ENCODE data around the gene GRM8.

The GRM8 gene

DNA sequence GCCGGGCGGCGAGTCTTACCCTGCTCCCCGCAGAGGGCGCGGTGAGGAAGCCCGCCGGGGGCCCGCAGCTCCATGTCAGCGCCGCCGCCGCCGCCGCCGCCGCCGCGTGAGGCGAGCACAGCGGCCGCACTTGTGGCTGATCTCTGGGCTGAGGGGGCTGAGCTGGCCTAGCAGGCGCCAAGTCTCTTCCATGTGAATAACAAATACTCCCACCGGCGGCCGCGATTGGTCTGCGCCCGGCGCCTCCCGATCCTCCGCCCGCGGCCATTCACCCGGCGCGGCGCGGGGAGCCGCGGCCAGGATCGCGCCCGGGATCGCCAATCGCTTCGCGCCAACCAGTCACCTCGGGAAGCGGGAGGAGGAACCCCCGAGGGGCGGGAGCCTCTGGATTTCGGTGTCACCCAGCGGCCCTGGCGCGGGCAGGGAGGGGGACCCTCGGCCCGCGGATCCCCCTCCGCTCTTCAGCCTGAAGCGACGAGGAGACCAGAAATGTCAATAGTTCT, at the start of gene GRM8:
Gene GRM8 (minus strand): TSS at position 164 of the 503 bp plus-strand sequence.
- peak; percentile 87 for DNase-seq

DNA sequence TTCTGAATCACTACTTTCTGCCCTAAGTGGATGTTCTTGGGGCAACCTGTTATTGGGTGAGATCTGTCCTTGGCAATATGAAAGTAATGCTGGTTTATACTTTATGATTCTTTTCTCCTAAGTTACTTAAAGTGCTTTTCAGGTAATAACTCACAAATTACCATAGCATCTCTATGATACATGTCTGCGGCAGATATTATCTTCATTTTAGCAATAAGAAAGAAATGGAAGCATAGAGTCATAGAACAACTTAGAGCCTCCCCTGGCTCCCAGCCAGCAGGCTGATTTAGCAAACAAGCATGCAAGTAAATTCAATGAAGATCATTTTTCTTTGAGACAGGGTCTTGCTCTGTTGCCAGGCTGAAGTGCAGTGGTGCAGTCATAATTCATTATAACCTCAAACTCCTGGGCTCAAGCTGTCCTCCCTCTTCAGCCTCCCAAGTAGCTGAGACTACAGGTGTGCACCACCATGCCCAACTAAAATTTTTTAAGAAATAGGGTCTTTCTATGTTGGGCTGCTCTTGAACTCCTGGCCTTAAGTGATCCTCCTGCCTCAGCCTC, 38.1 kb upstream of the GRM8 start:
- peak; percentile 41 for DNase-seq

GRCh38 chr7:127290116-127290655, 37.4 kb upstream of the GRM8 start:
- peak; percentile 41 for DNase-seq

DNA sequence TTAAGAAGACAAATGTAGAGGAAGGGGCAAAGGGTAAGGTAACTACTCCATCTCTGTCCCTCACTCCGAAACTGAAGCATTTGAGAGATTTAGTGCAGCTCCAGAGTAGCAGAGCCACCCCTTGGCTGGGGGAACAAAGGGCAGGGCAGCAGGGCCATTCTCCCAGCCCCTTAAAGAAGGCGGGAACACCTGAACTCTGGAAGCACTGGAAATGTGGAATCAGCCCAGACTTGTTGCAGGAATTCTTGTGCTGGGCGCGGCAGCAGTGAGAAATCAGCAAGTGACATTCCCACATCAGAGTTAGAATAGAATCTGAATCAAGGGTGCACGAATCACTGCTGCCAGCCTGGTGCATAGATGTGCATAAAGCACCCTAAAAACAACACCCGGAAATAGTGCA, 34.4 kb upstream of the GRM8 start:
- DNase-seq = no peak

- no peak for DNase-seq
Observed at GRCh38 chr7:127270093-127270492, 17.4 kb upstream of the GRM8 start.

GRCh38 chr7:127266047-127266446, 13.3 kb upstream of the GRM8 start:
- DNase-seq = no peak

DNA sequence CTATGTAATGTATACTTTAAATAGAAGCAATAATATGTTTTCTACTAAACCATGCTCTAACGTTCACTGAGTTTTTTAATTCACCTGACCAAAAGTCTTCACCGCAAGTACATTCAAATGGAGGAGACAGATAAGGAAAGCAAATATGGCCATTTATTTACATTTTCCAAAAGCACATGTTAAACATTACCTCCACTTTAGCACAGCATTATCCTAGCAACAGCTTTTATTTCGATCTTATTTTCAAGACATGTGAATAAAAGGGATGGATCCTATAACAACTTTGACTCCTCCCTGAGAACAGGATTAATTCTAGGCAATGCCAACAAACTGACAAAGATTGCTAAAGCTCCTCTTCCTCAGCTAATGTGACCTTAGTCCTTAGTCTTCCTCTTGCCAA, 11.5 kb upstream of the GRM8 start:
- DNase-seq = no peak

GRCh38 chr7:127258111-127258510, 5.4 kb upstream of the GRM8 start:
- no peak for DNase-seq

DNA sequence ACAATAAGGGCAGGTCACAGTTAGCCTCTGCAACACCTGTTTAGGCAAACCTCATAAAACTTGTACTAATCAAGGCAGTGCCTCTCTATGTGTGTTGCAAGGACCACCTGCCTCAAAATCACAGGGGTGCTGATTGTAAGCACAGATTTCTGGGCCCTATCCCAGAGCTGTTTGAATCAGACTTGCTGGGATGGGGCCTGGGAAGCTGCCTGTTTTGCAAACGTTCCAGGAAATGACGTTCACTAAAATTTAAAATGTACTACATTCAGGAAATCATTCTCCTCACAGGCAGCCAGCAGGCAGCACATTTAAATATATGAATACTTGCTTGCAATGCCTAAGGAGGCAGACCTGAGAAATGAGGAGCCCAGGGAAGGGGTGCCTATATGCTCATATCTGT, 4.3 kb upstream of the GRM8 start:
- no peak for DNase-seq

DNA sequence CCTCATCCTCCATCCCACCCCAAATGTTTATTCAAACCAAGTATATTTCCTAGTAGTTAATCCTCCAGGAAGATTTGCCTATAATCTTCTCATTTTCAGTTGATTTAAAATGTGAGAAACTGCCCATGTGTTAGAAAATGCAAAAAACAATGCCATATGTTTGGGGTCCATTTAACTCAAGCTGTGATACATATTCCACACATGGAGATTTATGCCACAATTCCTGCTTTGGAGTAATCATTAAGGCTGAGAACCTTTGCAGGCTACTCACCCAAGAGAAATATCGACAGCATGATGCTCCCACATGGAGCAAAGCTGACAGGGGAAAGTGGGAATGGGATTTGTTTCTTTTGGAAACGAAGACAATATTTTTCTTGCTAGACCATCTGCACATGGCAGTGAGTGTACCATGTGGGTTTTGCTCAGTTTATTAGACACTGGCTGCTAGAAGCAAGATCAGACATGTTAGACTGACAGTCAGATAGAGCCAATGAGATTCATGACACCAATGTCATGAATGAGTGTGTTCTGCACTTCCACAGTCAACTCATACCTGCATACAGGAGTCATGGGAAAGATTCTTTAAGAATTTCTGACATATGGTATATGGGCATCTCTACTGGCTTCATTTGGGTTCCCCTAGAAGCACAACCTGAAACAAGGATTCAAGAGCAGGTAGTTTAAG, 3.4 kb upstream of the GRM8 start:
- peak; percentile 81 for DNase-seq

- DNase-seq = no peak
Observed at GRCh38 chr7:127254163-127254684, 1.5 kb upstream of the GRM8 start.

DNA sequence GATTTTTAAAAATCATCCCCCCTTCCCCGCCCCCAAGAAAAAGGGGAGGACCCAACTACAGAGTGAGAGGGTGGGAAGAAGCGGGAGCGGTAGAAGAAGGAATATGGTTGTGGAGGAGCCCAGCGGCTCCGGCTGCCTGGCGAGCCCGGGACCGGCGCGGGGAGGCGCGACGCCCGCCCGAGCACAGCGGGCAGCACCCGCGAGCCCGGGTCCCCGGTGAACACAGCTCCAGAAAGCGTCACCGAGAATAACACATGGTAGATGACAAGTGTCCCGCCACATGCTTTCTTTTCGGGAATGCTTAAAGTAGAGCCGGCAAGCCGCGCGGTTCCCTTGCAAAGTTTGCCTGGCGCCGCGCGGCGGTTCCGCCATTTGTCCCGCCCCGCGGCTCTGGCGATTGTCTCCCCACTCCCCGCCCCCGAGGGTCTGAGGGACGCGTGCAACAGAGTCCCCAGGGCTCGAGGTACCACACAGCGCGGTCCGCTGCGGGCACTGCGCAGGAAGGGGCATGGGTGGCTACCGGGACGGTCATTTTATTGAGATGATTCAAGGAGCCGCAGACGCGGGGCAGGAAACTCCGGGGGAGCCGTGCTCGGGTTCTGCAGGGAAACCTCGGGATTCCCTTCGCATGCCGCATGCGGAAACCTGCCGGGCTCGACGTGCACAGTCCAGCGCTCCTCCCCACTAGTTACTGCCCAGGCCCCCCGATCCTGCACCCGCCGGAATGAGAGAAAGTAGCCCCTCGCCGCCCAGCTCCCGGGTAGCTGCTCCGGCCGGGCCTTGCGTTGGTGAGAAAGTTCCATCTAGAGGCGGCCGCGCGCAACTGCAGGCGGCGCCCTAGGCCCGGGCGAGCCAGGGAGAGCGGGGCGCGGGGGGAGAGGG, 781 bp upstream of the GRM8 start:
- DNase-seq = peak; percentile 87

DNA sequence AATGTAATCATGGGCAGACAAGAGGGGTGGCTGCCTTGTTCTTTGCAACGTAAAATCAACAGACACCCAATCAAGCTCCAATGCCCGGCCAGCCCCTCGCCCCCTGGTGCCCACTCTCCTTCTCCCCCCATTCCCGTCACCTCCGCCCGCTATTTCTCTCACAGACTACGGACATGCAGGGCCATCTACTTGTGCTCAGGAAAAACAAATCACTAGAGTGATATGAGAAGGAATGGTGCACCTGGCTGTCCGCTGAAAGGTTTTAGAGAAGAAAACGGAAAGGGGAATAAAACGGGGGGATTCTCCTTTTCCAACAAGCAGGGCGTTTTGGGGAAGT, 396 bp downstream of the GRM8 start:
- peak; percentile 65 for DNase-seq

GRCh38 chr7:127251465-127252376, 1.0 kb downstream of the GRM8 start:
- DNase-seq = peak; percentile 65

DNA sequence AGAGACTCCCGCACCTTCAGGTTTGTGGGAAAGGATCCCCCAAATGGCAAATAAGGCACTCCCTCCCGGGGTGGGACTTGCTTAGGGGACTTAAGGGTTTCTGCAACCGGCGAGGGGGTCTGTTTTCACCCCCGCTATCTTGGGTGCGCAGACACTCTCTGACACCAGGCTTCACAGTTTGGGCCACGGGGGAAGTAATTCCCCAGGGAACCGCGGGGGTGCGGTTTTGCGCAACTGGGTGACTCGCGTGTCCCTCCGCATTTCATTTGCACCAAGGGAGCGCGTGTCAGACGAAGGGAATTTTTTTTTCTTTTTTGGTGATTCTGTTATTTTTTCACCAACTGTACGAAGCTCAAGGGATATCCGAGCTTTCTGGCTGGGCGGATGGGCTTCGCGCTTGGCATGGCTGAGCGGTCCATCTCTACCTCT, 1.7 kb downstream of the GRM8 start:
- peak; percentile 16 for DNase-seq

- no peak for DNase-seq
Observed at GRCh38 chr7:127250312-127251035, 2.3 kb downstream of the GRM8 start.

DNA sequence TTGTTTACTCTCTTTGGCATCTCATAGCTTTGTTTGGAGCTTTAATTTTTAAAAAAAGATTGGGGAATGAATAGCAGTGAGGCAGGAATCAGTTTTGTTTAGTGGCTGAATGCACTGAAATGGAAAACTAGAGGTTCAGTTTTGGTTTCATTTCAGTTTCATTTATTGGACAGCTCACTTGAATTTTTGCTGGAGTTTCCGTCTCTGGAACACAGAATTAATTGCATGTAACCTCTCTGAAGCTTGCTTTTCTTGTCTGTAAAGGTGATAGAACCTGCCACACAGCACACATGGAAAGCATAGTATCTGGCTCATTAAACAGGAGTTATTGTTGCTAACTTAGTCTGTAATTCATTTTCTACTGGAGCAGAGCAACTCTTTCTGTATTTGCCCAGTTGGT, 7.1 kb downstream of the GRM8 start:
- no peak for DNase-seq

DNA sequence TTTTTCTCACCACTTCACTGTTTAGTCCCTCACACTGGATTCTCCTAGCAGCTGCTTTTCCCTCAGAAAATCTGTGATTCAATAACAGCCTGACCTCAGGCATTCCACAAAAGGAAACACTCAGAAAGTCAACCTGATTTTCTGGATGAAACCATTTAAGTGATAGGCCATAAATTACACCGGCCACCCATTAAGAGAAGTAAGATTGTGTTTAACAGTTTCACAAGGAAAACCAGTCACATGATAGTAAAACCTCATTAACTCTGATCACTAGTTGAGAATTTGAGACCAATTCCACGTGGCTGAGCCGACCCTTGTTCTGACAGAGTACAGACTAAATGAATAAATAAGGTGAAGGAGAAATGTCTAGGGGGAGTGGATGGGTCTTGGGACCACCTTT, 7.7 kb downstream of the GRM8 start:
- no peak for DNase-seq

DNA sequence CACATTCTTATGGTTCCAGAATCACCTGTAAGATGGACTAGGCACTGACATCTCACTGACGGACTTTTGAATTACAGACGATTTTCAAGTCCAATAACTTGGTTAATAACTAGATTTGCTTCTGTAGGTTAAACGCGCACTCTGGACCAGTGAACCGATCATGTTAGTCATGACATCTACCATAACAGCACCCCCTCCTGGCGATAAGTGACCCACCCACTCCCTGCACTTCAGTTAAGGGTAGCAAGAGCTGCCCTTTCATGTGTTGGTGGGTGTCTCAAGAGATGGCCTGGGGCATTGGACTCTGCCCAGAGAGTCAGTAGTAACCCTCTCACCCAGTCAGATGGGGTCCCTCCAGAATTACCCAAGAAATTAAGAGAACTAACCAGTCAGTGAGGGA, 12.9 kb downstream of the GRM8 start:
- no peak for DNase-seq

- DNase-seq = no peak
Observed at GRCh38 chr7:127233630-127234029, 19.1 kb downstream of the GRM8 start.

- DNase-seq = no peak
Observed at GRCh38 chr7:127231415-127231814, 21.3 kb downstream of the GRM8 start.
